K562 treated with DMSO at 1 percent for 48 hours (cell line): ENCODE data around the gene SLAMF1. TPM values are rescaled to one million over a fixed set of nuclear protein-coding genes. Genes with fewer than 3 reads are reported as not detected.

Experiments
- total RNA-seq: library from RNA; unstranded; fragments of 300-600 nt; gene quantifications from 2 replicates; pipeline ENCODE4 v1.2.3, GENCODE V29; 2022; ENCODE audit warnings: low replicate concordance; ENCODE audit errors: extremely low read depth

Gene SLAMF1
- not detected in 2 replicates for total RNA-seq

DNA sequence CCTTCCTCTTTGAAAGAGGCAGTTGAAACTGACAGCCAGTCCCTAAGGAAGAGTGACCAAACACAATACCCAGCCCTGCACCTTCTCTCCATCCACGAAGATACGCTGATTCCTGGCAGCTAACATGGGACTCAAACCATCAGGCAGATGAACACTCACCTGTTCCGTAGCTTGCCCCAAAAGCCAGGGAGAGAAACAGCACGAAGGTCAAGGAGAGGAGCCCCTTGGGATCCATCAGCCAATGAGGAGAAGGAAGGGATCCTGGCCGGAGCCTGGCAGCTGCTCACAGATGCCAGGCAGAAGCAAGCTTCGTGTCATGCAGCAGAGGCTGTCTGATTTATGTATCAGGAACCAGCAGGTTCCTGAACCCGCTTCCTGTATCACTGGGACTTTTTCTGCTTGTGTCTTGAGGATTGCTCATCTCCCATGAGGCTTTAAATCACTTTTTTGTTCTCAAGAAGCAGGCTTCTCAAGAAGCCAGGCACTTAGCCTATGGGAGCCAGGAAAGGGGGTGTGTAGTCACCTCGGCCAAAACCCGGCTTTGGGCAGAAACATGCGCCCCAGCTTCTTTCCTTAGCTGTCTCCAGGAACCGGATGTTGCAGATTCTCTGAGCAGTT is at the start of gene SLAMF1:
SLAMF1 (minus strand) TSS at position 334 of the 618 bp plus-strand sequence; CDS start at position 235, 99 bp downstream.

GRCh38 chr1:160579216-160579701 is 67.6 kb downstream of the SLAMF1 start, which contains the start of gene CD84:
Gene CD84 (minus strand): TSS chr1:160579496. CDS start chr1:160579437, 59 bp downstream.

Other genes starting within 250 kb of the SLAMF1 start
- gene VANGL2, start 246.5 kb downstream of the SLAMF1 start, total RNA-seq, result not detected in 2 replicates
- gene SLAMF6, start 123.8 kb downstream of the SLAMF1 start, total RNA-seq, result not detected in 2 replicates
- not detected in 2 replicates for gene CD84, start 67.5 kb downstream of the SLAMF1 start, total RNA-seq
- gene CD48, start 64.8 kb upstream of the SLAMF1 start, total RNA-seq, result not detected in 2 replicates
- gene SLAMF7, start 92.2 kb upstream of the SLAMF1 start, total RNA-seq, result not detected in 2 replicates
- not detected in 2 replicates for gene LY9, start 149.1 kb upstream of the SLAMF1 start, total RNA-seq
- gene CD244, start 215.8 kb upstream of the SLAMF1 start, total RNA-seq, result not detected in 2 replicates
- not detected in 2 replicates for gene ITLN1, start 238.1 kb upstream of the SLAMF1 start, total RNA-seq